ENCODE measurements around the gene SHISAL1.

GRCh38 chr22:44309647-44310046, 3.1 kb downstream of the SHISAL1 start:
- TF ChIP-seq, protein P1, sequence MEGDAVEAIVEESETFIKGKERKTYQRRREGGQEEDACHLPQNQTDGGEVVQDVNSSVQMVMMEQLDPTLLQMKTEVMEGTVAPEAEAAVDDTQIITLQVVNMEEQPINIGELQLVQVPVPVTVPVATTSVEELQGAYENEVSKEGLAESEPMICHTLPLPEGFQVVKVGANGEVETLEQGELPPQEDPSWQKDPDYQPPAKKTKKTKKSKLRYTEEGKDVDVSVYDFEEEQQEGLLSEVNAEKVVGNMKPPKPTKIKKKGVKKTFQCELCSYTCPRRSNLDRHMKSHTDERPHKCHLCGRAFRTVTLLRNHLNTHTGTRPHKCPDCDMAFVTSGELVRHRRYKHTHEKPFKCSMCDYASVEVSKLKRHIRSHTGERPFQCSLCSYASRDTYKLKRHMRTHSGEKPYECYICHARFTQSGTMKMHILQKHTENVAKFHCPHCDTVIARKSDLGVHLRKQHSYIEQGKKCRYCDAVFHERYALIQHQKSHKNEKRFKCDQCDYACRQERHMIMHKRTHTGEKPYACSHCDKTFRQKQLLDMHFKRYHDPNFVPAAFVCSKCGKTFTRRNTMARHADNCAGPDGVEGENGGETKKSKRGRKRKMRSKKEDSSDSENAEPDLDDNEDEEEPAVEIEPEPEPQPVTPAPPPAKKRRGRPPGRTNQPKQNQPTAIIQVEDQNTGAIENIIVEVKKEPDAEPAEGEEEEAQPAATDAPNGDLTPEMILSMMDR (IDR thresholded peaks at IDR 0.05; ENCODE audit: insufficient read depth, low read length) = no peak
- TF ChIP-seq REST (IDR thresholded peaks at IDR 0.05; ENCODE audit: insufficient replicate concordance, low read depth) (no peak), GABPA (IDR thresholded peaks at IDR 0.05; ENCODE audit: low read depth) (no peak)

Data from HL-60 (cell line).